ENCODE results near the gene CAMK4.
"Not testable (repeated sequence)": the region's sequence is repeated elsewhere in the genome, so short reads cannot be mapped to it uniquely, and the experiment has no call there.

CAMK4 gene

DNA sequence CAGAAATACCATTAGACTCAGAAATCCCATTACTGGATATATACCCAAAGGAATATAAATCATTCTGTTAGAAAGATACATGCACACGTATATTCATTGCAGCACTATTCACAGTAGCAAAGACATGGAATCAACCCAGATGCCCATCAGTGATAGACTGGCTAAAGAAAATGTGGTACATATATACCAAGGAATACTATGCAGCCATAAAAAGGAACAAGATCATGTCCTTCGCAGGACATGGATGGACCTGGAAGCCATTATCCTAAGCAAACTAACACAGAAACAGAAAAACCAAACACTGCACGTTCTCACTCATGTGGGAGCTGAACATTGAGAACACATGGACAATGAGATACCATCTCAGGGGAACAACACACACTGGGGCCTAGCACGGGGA, 33.4 kb downstream of the CAMK4 start:
- not testable (repeated sequence) for DNase-seq (ENCODE audit: low read depth)

DNA sequence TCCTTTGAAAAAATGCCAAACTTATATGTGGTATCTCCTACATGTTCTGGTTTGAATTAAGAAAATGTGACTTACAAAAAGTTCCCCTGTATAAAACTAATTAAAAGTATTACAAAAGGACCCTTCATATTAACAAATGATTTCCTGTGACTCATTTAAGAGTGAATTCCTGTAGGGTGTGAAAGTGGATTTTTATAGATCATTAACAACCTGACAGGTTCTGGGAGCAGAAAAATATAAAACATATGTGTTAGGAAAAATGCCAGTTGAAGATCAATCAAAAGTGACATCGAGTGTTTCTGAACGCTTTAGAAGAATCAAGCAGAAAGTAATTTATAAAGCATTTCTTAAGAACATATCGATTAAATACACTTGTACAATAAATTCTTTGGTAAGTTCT, 35.5 kb downstream of the CAMK4 start:
- DNase-seq (ENCODE audit: low read depth), result no peak

DNA sequence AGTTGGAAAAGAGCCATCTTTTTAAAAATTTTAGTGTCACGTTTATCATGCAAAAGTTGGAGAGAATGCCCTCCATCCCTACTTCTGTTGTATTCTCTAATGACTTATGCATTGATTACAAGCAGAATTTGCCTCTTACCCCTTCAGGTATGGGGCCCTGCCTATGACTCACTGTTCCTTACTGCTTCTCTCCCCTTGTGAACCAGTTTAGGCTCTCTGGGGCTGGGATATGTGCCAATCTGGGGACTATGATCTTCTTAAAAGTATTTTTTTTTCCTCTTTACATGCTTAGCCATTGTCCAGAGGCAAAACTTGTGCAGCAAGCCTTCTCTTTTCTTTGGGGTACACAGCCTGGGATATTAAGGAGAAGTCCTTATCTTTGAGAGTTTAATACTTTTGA, 37.4 kb downstream of the CAMK4 start:
- DNase-seq (ENCODE audit: low read depth), result no peak

DNA sequence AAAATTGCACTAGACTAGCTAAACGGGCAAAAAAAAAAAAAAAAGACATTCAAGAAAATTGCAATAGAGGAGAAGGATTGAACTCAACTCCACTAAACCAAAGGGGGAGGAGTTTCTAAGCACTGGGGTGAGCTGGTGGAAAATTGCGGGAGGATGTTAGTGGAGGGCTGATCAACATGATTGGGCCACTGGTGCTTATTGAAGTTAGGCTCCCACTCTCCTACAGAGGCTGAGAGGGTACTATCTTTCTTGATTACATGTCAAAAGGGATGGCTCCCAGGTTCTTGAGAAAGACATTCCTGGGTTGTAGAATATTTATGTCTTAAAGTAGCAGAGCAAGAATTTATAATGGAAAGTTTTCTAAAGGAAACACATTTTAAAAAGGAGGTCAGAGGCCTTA, 38.0 kb downstream of the CAMK4 start:
- no peak for DNase-seq (ENCODE audit: low read depth)

DNA sequence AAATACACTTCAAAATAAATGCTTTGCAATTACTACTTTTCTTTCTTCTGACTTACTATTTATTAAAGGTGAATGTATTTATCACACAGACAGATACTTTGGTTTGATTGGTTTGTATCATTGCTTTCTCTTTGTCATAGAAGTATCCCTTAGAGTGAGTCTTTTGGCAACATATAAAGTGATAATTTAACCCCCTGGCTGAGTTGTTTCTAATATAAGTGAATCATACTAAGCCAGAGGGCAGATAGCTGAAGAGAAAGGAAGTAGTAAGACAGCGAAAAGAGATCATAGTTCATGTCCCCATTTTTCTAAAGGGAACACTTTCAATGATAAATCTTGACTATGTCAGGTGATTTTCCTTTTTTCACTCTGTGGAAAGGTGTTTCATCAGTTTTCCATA, 38.6 kb downstream of the CAMK4 start:
- no peak for DNase-seq (ENCODE audit: low read depth)

DNA sequence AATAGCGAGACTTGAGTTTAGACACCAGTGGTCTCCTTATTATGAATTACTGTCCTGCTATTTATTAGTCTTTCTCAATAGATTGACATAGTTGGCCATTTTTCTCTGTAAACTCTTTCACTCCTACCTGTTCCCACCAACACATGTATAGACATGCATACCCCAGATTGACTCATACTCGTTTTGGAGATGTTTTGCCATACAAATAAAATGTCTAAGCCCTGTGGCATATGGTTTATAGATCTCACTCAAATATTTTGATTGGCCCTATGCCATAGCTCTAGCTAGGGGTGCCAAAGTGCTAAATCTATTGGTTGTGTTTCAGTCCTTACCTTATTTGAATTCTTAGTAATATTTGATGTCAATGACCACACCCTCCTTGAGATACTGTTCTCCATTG, 42.3 kb downstream of the CAMK4 start:
- no peak for DNase-seq (ENCODE audit: low read depth)

DNA sequence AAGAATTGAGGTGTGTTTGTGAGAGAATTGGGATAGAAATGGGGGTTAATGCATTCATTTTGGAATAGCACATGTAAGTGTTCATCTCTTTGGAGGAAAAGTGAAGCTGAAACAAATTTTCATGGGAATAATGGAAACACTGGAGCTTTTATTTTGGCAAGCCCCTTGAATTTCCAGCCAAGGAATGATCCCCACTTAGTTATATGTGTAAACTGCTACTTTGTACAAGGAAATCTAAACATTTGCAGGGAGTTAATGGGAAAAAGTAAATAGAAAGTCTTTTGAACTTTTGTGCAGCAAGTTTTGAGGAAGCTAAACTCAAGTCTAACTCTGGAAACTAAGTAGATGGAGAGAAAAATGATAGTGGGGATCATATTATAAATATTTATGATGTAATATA, 44.1 kb downstream of the CAMK4 start:
- DNase-seq (ENCODE audit: low read depth), result no peak

DNA sequence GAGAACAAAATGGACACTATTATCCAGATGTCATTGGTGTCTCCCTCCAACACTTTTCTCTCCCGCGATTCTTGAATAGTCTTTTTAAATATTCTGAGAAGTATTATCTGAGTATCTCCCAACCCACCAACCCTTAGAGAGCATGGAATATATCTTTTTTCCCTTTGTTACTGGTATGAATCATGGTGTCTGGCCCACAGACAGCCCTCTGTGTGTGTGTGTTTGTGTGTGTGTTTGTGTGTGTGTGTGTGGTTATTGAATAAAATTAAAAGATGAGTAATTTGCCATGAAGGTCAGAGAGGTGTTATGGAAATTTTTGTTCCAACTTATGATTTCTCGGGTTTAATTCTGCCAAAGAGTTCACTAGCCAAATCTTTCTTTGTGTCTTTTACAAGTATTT, 47.7 kb downstream of the CAMK4 start:
- no peak for DNase-seq (ENCODE audit: low read depth)

DNA sequence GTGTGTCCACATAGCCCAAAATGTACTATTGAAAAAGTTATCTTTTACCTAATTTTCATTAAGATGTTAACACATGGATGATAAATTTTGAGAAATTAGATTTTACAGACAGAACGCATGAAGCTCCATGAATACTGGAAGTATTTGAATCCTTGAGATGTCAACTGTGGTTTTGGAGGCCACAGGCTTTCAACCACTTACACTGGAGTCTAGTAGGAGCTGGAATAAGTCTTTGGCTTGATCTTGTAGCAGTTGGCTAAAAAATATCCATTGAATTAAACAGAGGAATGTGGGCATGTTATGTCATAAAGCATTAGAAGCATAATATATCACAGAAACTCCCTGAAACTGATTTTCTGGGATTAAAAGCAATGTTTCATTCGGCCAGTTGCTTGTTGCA, 52.9 kb downstream of the CAMK4 start:
- DNase-seq (ENCODE audit: low read depth), result no peak

DNA sequence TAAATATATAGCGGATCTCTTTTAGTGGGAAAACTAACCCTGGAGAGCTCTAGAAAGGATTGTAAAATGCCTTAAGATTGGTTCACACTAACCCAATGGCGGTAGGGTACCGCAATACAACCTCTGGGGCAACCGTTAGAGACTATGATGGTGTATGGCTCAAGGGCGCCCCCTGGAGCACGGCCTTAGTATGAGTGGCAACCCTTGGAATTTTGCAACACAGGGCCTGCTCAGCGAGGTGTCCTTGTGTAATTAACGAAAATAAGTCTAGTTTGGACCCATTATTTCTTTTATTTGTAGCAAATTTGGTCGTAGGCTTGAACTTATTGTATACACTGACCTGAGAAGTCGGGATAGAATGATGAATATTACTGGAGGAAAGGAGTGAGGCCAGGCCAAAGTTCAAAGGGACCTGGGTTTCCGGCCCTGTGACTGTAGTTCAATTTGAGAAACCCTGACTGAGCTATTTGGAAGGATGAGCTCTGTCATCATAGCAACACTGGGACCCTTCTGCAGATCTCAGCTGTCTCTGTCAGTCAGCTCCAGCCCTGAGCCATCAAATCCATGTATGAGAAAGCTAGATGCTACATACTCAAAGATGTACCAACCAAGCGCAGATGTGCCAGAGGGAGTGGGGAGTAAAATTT, 54.8 kb downstream of the CAMK4 start:
- DNase-seq (ENCODE audit: low read depth), result peak; percentile 91

DNA sequence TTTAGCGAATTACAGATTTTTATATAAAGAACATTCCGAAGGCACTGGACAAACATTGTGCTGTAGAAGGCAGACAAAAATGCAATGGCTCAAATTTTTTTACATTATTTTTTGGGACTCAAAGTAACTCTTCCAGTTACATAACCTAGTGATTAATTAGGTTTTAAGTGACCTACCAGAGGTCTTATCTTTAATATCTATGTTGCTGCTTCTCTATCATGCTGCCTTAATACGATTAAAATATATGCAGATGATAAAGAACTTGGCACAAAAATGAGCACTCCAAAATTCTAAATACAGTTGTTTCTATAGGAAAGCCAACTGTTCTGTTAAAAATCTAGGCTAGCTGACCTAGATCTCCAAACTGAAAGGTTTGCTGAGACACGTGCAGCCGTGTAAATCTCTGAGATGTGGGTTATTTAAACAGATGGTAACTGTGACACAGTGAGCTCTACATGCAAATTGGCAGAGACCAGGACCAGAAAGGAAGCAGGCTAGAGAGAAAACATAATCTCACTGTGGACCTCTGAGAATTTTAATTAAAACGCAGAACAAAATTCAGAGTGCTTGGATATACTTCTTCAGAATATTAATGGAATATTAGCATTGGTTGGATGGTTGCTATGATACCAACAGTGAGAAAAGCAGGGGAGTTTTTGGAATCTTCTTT, 56.2 kb downstream of the CAMK4 start:
- DNase-seq (ENCODE audit: low read depth), result no peak

DNA sequence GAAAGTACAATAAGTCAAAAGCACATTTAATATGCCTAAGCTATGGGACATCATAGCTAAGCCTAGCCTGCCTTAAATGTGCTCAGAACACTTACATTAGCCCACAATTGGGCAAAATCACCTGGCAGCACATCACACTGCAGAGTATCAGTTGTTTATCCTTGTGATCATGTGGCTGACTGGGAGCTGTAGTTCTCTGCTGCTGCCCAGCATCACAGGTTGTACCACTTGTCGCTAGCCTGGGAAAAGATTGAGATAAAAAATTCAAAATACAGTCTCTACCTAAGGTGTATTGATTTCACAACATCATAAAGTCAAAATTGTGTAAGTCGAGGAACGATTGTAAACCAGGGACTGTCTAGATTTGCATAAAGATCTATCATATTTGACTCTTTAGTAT, 58.6 kb downstream of the CAMK4 start:
- no peak for DNase-seq (ENCODE audit: low read depth)

DNA sequence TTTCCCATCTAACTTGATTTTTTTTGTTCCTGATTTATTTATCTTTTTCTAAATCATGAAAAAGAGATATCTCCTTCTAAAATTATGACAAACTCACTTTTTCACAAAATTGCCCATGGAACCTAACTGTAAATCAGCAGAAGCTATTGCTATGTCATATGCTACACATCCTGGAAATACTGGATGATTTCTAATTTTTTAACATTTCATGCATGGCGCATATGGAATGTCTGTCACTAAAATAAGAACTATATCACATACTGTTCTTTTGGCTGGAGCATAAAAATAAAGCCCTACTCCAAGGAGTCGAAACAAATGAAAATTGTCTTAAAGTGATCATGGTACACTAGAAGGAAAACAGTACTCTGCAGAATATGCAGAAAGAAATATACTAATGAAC, 60.6 kb downstream of the CAMK4 start:
- DNase-seq (ENCODE audit: low read depth), result no peak

DNA sequence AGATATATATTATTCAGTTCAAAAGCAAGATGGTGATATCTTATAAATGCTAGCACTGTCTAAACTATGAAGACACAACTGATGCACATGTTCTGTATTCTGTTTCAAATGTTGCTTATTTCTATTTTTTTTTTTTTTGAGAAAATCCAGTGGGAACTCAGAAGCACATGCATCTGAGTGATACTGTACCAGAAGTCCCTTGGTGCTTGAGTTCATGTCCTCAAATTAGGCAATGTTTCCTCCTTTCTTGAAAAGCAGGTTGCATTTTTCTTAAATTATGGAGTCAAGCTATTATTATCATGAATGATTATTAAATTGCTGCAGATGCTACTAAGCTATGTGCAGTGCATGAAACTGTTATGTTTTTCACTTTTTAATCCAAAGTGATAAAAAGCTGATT, 70.4 kb downstream of the CAMK4 start:
- DNase-seq (ENCODE audit: low read depth), result no peak

DNA sequence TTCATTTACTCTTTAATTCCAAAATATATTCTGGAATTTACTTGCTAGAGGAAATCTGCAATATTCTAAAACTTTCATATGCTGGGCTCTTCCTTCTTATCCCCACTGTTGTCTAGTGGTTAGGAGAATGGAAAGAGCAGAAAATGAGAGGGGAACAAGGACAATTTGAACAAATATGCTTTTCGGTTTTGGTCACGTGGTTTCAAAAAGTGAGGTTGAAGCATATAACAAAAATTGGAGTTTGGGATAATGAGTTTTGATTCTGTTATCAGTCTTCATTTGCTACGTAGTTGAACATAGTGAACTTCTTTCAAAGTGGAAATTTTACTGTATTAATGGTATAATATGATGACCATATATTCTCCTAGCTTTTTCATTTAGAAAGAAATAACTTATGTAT, 71.5 kb downstream of the CAMK4 start:
- no peak for DNase-seq (ENCODE audit: low read depth)

DNA sequence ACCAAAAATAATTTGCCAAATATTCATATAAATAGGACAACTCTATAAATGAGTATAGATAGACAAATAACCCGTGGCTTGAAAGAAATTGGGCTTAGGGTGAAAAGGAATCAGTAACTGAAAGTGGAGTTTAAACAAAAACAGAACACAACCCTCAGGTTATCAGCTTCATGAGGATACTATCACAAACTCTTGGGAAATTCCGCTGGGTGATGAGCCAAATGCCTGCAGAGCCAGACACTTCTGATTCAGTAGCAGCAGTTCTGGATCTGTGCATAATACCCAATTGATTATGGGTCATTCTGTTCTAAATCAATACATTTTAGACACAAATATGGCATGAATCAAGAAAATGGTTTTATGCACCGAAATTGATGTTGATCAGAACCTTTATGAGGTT, 72.4 kb downstream of the CAMK4 start:
- DNase-seq (ENCODE audit: low read depth), result no peak

DNA sequence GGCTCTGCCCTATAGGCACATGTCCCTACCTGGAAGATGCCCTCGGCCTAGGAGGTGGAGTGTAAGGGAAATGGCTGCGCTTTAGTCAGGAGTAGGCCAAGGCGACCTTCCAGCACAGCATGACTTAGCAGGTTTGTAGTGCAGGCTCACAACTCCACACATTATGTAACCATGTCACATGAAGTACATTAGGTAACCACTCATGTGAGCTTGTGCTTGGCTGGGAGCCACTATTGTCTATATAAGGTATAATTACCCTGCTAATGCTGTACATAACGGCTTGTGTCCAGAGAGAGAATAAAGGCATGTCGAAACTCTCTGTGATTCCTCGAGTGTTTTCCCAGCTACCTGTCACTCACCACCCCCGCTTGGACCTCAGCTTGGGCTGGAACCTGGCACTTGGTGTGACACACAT, 74.9 kb downstream of the CAMK4 start:
- no peak for DNase-seq (ENCODE audit: low read depth)

DNA sequence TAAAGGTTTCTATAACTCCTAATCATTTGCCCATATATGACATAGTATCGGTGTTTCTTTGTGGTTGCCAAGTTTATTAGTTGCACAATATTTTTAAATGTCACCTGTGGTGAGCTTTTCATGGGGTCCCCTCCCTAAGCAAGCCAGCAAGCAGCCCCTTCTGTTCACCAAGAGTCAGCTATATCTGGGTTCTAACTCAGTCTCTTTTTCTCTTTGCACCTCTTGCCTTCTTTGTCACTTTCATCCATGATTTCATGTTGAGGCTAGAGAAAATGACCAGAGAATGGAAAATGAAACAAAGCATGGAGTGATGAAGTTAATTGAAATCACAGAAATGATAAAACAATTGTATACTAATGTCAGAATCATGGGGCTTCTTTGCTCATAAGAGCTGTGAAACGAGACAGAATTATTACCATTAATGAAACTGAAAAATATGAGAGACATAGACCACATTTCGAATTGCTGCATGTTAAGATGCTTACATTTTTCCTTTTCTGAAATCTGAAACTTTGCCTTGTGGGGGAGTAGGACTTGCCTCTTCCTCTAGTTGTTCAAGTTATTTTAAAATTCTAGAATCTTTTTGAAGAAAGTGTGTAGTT, 75.7 kb downstream of the CAMK4 start:
- DNase-seq (ENCODE audit: low read depth), result no peak

DNA sequence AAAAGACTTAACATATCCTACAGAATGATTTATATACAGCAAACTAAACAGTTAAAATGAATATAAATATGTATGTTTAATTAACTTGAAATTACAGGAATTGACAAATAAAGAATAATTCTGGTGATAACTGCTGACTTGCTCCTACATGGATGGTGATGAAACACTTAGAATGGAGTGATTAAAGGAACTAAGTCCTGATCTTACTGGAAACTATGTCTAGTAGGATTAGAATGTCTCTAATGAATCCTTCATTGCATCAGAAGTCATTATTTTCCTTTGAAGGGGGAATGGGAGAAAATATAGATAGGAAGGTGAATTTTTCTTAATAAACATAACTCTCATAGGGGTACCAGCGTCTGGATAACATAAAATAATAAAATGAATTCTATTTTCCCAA, 77.1 kb downstream of the CAMK4 start:
- no peak for DNase-seq (ENCODE audit: low read depth)

DNA sequence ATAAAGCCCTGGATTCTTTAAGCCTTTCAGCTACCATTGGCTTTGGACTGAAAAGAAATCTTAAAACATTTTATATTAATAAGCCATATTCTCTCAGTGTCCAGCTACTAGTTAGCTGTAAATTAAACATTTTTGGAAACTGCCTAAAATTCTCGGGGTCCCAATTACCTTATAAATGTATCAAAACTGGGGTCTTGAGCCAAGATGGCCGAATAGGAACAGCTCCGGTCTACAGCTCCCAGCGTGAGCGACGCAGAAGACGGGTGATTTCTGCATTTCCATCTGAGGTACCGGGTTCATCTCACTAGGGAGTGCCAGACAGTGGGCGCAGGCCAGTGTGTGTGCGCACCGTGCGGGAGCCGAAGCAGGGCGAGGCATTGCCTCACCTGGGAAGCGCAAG, 77.9 kb downstream of the CAMK4 start:
- not testable (repeated sequence) for DNase-seq (ENCODE audit: low read depth)

DNA sequence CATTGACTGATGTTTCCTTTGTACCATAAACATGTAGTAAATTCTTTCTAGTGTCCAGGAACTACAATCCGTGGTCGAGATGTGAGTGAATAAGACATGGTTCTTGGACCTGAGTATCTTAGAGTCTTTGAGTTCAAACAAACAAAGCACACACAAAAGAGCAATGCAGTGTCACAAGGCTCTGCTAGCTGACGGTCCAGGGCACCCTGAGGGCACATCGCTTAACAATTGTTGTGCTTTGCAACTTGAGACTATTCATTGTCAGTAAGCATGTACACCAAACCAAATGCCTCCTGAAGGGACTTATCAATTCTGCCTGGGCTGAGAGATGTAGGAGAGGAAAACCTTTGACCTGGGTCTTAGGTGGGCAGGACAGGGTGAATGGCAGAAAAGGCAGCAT, 84.8 kb downstream of the CAMK4 start:
- DNase-seq (ENCODE audit: low read depth), result no peak

DNA sequence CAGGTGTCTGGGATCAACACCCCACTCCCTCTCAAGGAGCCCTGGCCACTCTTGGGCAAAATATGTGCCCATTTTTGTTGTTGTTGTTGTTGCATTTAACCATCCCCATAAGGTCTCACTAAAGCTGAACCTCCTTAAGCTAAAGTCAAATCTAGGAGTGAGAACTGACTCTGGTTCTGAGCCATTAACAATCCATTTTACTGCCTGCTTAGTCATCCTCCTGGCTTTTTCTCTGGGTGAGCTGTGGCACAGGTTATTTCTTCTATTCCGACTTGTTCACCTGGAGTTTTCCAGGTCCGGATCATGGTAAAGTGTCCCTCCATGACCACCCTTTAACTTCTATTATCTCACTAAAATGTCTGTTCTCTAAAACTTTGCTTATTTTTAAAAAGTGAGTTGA, 85.2 kb downstream of the CAMK4 start:
- DNase-seq (ENCODE audit: low read depth), result no peak

DNA sequence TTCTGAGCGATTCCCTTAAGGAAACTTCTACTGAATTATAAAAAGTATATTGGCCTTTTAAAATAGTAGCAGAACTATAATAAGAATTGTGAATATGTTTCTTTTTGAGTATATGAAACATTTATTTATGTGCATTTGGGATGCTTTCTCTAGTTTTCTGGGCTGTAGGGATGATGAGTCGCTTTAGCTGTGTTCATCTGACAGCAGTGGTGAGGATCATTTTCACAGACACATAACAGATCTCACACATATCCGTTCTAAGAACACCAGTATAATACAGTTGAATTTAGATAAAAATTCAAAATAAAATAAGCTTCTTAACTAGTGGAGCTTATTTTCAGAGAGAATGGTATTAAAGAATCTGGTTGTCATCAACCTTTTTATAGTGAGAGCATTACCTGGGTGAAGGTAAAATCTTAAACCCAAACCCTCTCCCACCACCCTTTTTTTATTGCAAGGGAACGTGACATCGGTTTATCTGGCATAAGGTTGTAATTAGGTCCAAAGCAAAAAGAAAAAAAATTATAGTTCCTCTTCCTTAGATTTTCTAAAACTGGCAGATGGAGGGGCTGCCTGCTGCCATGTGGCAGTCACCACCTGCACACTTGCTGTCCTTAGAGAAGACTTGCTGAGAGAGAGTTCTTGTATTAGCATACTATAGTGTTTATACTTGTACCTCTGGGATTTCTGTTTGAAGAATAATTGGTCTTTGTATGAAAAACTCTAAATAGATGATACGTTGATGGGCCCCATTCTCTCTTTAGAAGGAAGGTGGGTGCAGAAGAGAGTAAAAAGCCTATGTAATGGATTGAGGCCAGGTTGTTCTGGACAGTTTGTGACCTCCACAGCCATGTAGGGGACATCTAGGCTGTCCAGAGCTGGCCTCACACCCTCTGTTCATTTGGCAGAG, 86.8 kb downstream of the CAMK4 start:
- DNase-seq (ENCODE audit: low read depth), result no peak
